BLaER1 treated with 17β-estradiol and CSF1 and Interleukin-3, amounts not matched to agents 10 nM and 100 nM (cell line): ENCODE measurements around the gene PATJ.
"Not testable (repeated sequence)": the region's sequence is repeated elsewhere in the genome, so short reads cannot be mapped to it uniquely, and the experiment has no call there.

Source experiments
- H3K27ac ChIP-seq, 11 experiments: shearing (Covaris generic); formaldehyde crosslinking; 2 replicates each; pipeline ENCODE4 v1.8.1; 2022
- H3K27me3 ChIP-seq, 11 experiments: shearing (Covaris generic); formaldehyde crosslinking; 2 replicates each; pipeline ENCODE4 v1.8.1; 2022
- H3K36me3 ChIP-seq, 11 experiments: shearing (Covaris generic); formaldehyde crosslinking; 2 replicates each; pipeline ENCODE4 v1.8.1; 2022
- H3K4me1 ChIP-seq, 10 experiments: shearing (Covaris generic); formaldehyde crosslinking; 2 replicates each; pipeline ENCODE4 v1.8.1; 2022
- H3K4me2 ChIP-seq, 11 experiments: shearing (Covaris generic); formaldehyde crosslinking; 2 replicates each; pipeline ENCODE4 v1.8.1; 2022
- H3K4me3 ChIP-seq, 10 experiments: shearing (Covaris generic); formaldehyde crosslinking; 2 replicates each; pipeline ENCODE4 v1.8.1; 2022
- H3K9ac ChIP-seq, 11 experiments: shearing (Covaris generic); formaldehyde crosslinking; 2 replicates each; pipeline ENCODE4 v1.8.1; 2022
- H3K9me3 ChIP-seq, 11 experiments: shearing (Covaris generic); formaldehyde crosslinking; replicated peaks in 1 of 11; 2 replicates each; pipeline ENCODE4 v1.8.1; 2022
- H4K20me1 ChIP-seq, 11 experiments: shearing (Covaris generic); formaldehyde crosslinking; 2 replicates each; pipeline ENCODE4 v1.8.1; 2022
- Cebpa-rat ChIP-seq, 11 experiments: shearing (Covaris generic); IDR thresholded peaks; 2 replicates each; pipeline ENCODE4 v1.8.1; 2022

PATJ gene

DNA sequence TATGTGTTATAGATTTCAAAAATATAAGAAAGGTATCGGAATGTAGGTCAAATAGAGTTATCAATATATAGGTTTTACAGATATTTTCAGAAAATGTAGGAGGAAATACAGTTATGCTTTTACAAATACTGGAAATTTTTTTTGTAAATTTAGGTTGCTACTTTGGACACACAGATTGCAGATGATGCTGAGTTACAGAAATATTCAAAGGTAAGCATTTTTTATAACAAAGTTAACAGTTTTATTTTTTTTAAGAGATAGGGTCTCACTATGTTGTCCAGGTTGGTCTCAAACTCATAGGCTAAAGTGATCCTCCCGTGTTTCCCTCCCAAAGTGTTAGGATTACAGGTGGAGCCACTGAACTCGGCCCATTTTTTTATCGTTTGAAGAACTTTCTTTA is 66.0 kb downstream of the PATJ start:
- Histone ChIP-seq H3K36me3 (no peaks in the 10 kb centered on the region), H3K4me1 (no peaks in the 10 kb centered on the region), H4K20me1 (no peaks in the 10 kb centered on the region), H3K27ac (no peak overlapping the region), H3K9me3 (no peaks in the 10 kb centered on the region), H3K4me2 (no peak overlapping the region), H3K9ac (no peak overlapping the region), H3K27me3 (no peaks in the 10 kb centered on the region), H3K4me3 (no peak overlapping the region)
- TF ChIP-seq Cebpa-rat (IDR thresholded peaks at IDR 0.05) = no peak

- H3K4me3 ChIP-seq = no peak overlapping the region
- H3K9me3 ChIP-seq = no peaks in the 10 kb centered on the region
- no peak overlapping the region for H3K9ac ChIP-seq
- no peaks in the 10 kb centered on the region for H3K4me1 ChIP-seq
- H3K4me2 ChIP-seq = no peak overlapping the region
- no peak overlapping the region for H3K27ac ChIP-seq
- H3K36me3 ChIP-seq = no peaks in the 10 kb centered on the region
- TF ChIP-seq Cebpa-rat (IDR thresholded peaks at IDR 0.05) = no peak
- no peaks in the 10 kb centered on the region for H4K20me1 ChIP-seq
- H3K27me3 ChIP-seq = no peaks in the 10 kb centered on the region
Observed at GRCh38 chr1:61808968-61809367, 66.7 kb downstream of the PATJ start.

GRCh38 chr1:61812916-61813315 is 70.6 kb downstream of the PATJ start:
- H3K36me3 ChIP-seq = no peaks in the 10 kb centered on the region
- no peak overlapping the region for H3K27ac ChIP-seq
- H3K4me3 ChIP-seq = no peak overlapping the region
- no peak overlapping the region for H3K9ac ChIP-seq
- TF ChIP-seq Cebpa-rat (IDR thresholded peaks at IDR 0.05) = no peak
- no peaks in the 10 kb centered on the region for H3K27me3 ChIP-seq
- H3K4me1 ChIP-seq = no peaks in the 10 kb centered on the region
- H3K9me3 ChIP-seq = no peaks in the 10 kb centered on the region
- H4K20me1 ChIP-seq = no peaks in the 10 kb centered on the region
- no peak overlapping the region for H3K4me2 ChIP-seq

- no peak overlapping the region for H3K4me3 ChIP-seq
- no peak overlapping the region for H3K9ac ChIP-seq
- no peaks in the 10 kb centered on the region for H3K9me3 ChIP-seq
- no peaks in the 10 kb centered on the region for H4K20me1 ChIP-seq
- no peak for TF ChIP-seq Cebpa-rat (IDR thresholded peaks at IDR 0.05)
- no peaks in the 10 kb centered on the region for H3K36me3 ChIP-seq
- 0 out of 20 replicates have a peak, but pooled peaks cover 0 to 4% (median 0%) of the 10 kb centered on the region in 10 experiments for H3K4me1 ChIP-seq
- no peaks in the 10 kb centered on the region for H3K27me3 ChIP-seq
- no peak overlapping the region for H3K27ac ChIP-seq
- H3K4me2 ChIP-seq = no peak overlapping the region
Observed at GRCh38 chr1:61816191-61816590, 73.9 kb downstream of the PATJ start.

GRCh38 chr1:61818992-61819391 is 76.7 kb downstream of the PATJ start:
- H3K27me3 ChIP-seq = no peaks in the 10 kb centered on the region
- H3K9me3 ChIP-seq = no peaks in the 10 kb centered on the region
- no peak overlapping the region for H3K9ac ChIP-seq
- no peaks in the 10 kb centered on the region for H4K20me1 ChIP-seq
- no peak overlapping the region for H3K27ac ChIP-seq
- no peak for TF ChIP-seq Cebpa-rat (IDR thresholded peaks at IDR 0.05)
- no peak overlapping the region for H3K4me2 ChIP-seq
- no peak overlapping the region for H3K4me3 ChIP-seq
- H3K4me1 ChIP-seq = 0 out of 20 replicates have a peak, but pooled peaks cover 0 to 4% (median 0%) of the 10 kb centered on the region in 10 experiments
- no peaks in the 10 kb centered on the region for H3K36me3 ChIP-seq

- no peaks in the 10 kb centered on the region for H3K9me3 ChIP-seq
- H3K36me3 ChIP-seq = no peaks in the 10 kb centered on the region
- TF ChIP-seq Cebpa-rat (IDR thresholded peaks at IDR 0.05) = no peak
- no peak overlapping the region for H3K4me3 ChIP-seq
- H3K27me3 ChIP-seq = no peaks in the 10 kb centered on the region
- no peak overlapping the region for H3K9ac ChIP-seq
- no peak overlapping the region for H3K4me2 ChIP-seq
- no peak overlapping the region for H3K27ac ChIP-seq
- no peaks in the 10 kb centered on the region for H4K20me1 ChIP-seq
- H3K4me1 ChIP-seq = 0 out of 20 replicates have a peak, but pooled peaks cover 0 to 4% (median 0%) of the 10 kb centered on the region in 10 experiments
Observed at GRCh38 chr1:61819421-61819820, 77.1 kb downstream of the PATJ start.

GRCh38 chr1:61825393-61825792 is 83.1 kb downstream of the PATJ start:
- no peak for TF ChIP-seq Cebpa-rat (IDR thresholded peaks at IDR 0.05)
- Histone ChIP-seq H3K4me1 (0 out of 20 replicates have a peak, but pooled peaks cover 0 to 4% (median 0%) of the 10 kb centered on the region in 10 experiments), H3K36me3 (no peaks in the 10 kb centered on the region; a peak in 1 of 22 replicates), H3K27ac (no peak overlapping the region), H4K20me1 (no peaks in the 10 kb centered on the region), H3K4me3 (no peak overlapping the region), H3K9me3 (no peaks in the 10 kb centered on the region), H3K27me3 (no peaks in the 10 kb centered on the region), H3K9ac (no peak overlapping the region), H3K4me2 (no peak overlapping the region)

DNA sequence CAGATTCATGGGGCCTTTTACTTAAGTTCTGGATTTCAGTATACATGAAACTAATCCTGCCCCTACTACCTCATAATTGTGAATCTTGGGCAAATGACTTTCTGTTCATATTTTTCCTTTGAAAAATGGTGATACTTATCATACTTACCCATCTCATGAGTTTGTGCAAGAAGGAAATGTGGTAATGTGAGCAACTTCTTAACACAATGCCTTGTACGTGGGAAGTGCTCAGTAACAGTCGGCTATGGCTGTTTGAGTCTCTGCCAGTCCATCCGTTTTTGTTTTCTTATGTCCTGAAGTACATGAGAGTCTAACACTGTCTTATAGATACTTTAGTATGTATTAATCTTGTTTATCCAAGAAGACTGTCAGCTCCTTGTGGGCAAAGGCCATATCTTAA is 86.5 kb downstream of the PATJ start:
- no peak for TF ChIP-seq Cebpa-rat (IDR thresholded peaks at IDR 0.05)
- no peak overlapping the region for H3K9ac ChIP-seq
- H3K4me2 ChIP-seq = no peak overlapping the region
- no peak overlapping the region for H3K4me3 ChIP-seq
- no peaks in the 10 kb centered on the region for H4K20me1 ChIP-seq
- H3K27ac ChIP-seq = no peak overlapping the region
- no peaks in the 10 kb centered on the region; a peak in 1 of 22 replicates for H3K36me3 ChIP-seq
- H3K4me1 ChIP-seq = peaks cover 0 to 5% (median 0%) of the 10 kb centered on the region in 10 experiments; a peak in 4 of 20 replicates
- no peaks in the 10 kb centered on the region for H3K9me3 ChIP-seq
- no peaks in the 10 kb centered on the region for H3K27me3 ChIP-seq

GRCh38 chr1:61836649-61837048 is 94.4 kb downstream of the PATJ start:
- no peak overlapping the region for H3K9ac ChIP-seq
- H3K27me3 ChIP-seq = no peaks in the 10 kb centered on the region
- H3K36me3 ChIP-seq = no peaks in the 10 kb centered on the region
- H4K20me1 ChIP-seq = no peaks in the 10 kb centered on the region
- H3K27ac ChIP-seq = no peak overlapping the region
- no peaks in the 10 kb centered on the region for H3K9me3 ChIP-seq
- no peak overlapping the region for H3K4me3 ChIP-seq
- no peak overlapping the region for H3K4me2 ChIP-seq
- TF ChIP-seq Cebpa-rat (IDR thresholded peaks at IDR 0.05) = no peak
- H3K4me1 ChIP-seq = peaks cover 0 to 13% (median 0%) of the 10 kb centered on the region in 10 experiments; a peak in 4 of 20 replicates

DNA sequence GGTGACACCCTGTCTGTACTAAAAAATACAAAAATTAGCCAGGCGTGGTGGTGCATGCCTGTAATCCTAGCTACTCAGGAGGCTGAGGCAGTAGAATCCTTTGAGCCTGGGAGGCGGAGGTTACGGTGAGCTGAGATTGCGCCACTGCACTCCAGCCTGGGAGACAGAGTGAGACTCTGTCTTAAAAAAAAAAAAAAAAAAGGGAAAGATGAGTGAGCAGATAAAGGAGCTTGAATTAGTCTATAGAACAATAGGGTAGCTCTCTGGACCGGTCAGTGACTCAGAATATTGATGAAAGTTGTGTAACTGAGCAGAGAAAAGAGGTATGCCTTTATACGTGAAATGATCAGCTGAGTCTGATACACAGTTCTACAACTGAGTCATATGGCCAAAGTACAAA is 95.3 kb downstream of the PATJ start:
- H3K27me3 ChIP-seq, H4K20me1 ChIP-seq, H3K4me2 ChIP-seq, H3K9me3 ChIP-seq, H3K36me3 ChIP-seq, H3K27ac ChIP-seq, H3K4me3 ChIP-seq, H3K9ac ChIP-seq: not testable (repeated sequence)
- H3K4me1 ChIP-seq = peaks cover 0 to 13% (median 0%) of the 10 kb centered on the region in 10 experiments; a peak in 4 of 20 replicates
